Stomach smooth muscle (tissue), 2 donors: ENCODE measurements around the gene CDK5.
"Not testable (repeated sequence)": the region's sequence is repeated elsewhere in the genome, so short reads cannot be mapped to it uniquely, and the experiment has no call there.

ENCODE experiments used
- H3K27ac ChIP-seq: one replicate; pipeline ENCODE4 v1.7.0; 2013; ENCODE audit warnings: mild to moderate bottlenecking, low read length, inconsistent platforms
- H3K27me3 ChIP-seq, 2 donors: one replicate each; pipeline ENCODE4 v1.7.0; 2013; ENCODE audit warnings: low read length in 2 of 2; ENCODE audit not compliant: insufficient read depth in 2 of 2, control insufficient read depth in 1 of 2
- H3K36me3 ChIP-seq, 2 donors: one replicate each; pipeline ENCODE4 v1.7.0; 2013; ENCODE audit warnings: low read length in 2 of 2; ENCODE audit not compliant: control insufficient read depth in 2 of 2, insufficient read depth in 2 of 2
- H3K4me1 ChIP-seq: one replicate; pipeline ENCODE4 v1.7.0; 2013; ENCODE audit warnings: low read length; ENCODE audit not compliant: control insufficient read depth, insufficient read depth
- H3K4me3 ChIP-seq, 2 donors: one replicate each; pipeline ENCODE4 v1.7.0; 2013; ENCODE audit warnings: low read length in 2 of 2
- H3K9ac ChIP-seq, 2 donors: one replicate each; pipeline ENCODE4 v1.7.0; 2013; ENCODE audit warnings: low read length in 2 of 2, mild to moderate bottlenecking in 1 of 2
- H3K9me3 ChIP-seq, 2 donors: one replicate each; pipeline ENCODE4 v1.7.0; 2013; ENCODE audit warnings: low read length in 2 of 2; ENCODE audit not compliant: control insufficient read depth in 2 of 2
- donor health status: healthy.
- donor health status: Pancreatic carcinoma.

The CDK5 gene

GRCh38 chr7:151053096-151053495, 4.6 kb downstream of the CDK5 start:
- Histone ChIP-seq H3K36me3 (no peaks in the 10 kb centered on the region), H3K9ac (no peak overlapping the region), H3K9me3 (no peaks in the 10 kb centered on the region), H3K4me1 (peaks cover 17% of the 10 kb centered on the region), H3K4me3 (no peak overlapping the region), H3K27ac (no peak overlapping the region), H3K27me3 (no peaks in the 10 kb centered on the region)

GRCh38 chr7:151051108-151051507, 6.6 kb downstream of the CDK5 start:
- H3K27me3 ChIP-seq, result no peaks in the 10 kb centered on the region
- no peak overlapping the region for H3K9ac ChIP-seq
- no peaks in the 10 kb centered on the region for H3K9me3 ChIP-seq
- peaks cover 0 to 2% of the 10 kb centered on the region in 2 donors for H3K36me3 ChIP-seq
- H3K4me1 ChIP-seq, result peaks cover 9% of the 10 kb centered on the region
- H3K27ac ChIP-seq, result no peak overlapping the region
- H3K4me3 ChIP-seq, result peak overlapping the region in 1 of 2 donors; percentile 8

GRCh38 chr7:151048911-151049463, 8.7 kb downstream of the CDK5 start:
- Histone ChIP-seq H3K27ac (no peak overlapping the region), H3K36me3 (peaks cover 0 to 9% of the 10 kb centered on the region in 2 donors), H3K4me3 (no peak overlapping the region), H3K27me3 (no peaks in the 10 kb centered on the region), H3K9me3 (no peaks in the 10 kb centered on the region), H3K9ac (no peak overlapping the region), H3K4me1 (peaks cover 9% of the 10 kb centered on the region)

- Histone ChIP-seq H3K27me3 (no peaks in the 10 kb centered on the region), H3K9ac (no peak within 1 kb of the TSS), H3K9me3 (no peaks in the 10 kb centered on the region), H3K4me3 (no peak within 1 kb of the TSS), H3K4me1 (peaks cover 9% of the 10 kb centered on the region), H3K27ac (no peak within 1 kb of the TSS), H3K36me3 (peaks cover 0 to 9% of the 10 kb centered on the region in 2 donors)
Measured at GRCh38 chr7:151047976-151048815, 9.5 kb downstream of the CDK5 start, which contains the start of gene ASIC3. TSS of gene ASIC3 (plus strand) at chr7:151048531. CDS start at chr7:151048886, 355 bp downstream.

GRCh38 chr7:151046603-151047573, 10.8 kb downstream of the CDK5 start:
- peaks cover 9% of the 10 kb centered on the region for H3K4me1 ChIP-seq
- H3K9ac ChIP-seq, result no peak overlapping the region
- no peaks in the 10 kb centered on the region for H3K27me3 ChIP-seq
- no peak overlapping the region for H3K4me3 ChIP-seq
- H3K9me3 ChIP-seq, result no peaks in the 10 kb centered on the region
- H3K36me3 ChIP-seq, result peaks cover 8 to 15% of the 10 kb centered on the region in 2 donors
- no peak overlapping the region for H3K27ac ChIP-seq

GRCh38 chr7:151045967-151046366, 11.7 kb downstream of the CDK5 start:
- no peak overlapping the region for H3K27ac ChIP-seq
- H3K9ac ChIP-seq, result no peak overlapping the region
- H3K36me3 ChIP-seq, result peaks cover 11 to 21% of the 10 kb centered on the region in 2 donors
- no peaks in the 10 kb centered on the region for H3K9me3 ChIP-seq
- peaks cover 7% of the 10 kb centered on the region for H3K4me1 ChIP-seq
- H3K4me3 ChIP-seq, result no peak overlapping the region
- H3K27me3 ChIP-seq, result no peaks in the 10 kb centered on the region

- H3K36me3 ChIP-seq, result peaks cover 11 to 21% of the 10 kb centered on the region in 2 donors
- no peak overlapping the region for H3K27ac ChIP-seq
- H3K4me1 ChIP-seq, result peaks cover 4% of the 10 kb centered on the region
- no peaks in the 10 kb centered on the region for H3K9me3 ChIP-seq
- no peaks in the 10 kb centered on the region for H3K27me3 ChIP-seq
- no peak overlapping the region for H3K9ac ChIP-seq
- H3K4me3 ChIP-seq, result no peak overlapping the region
Measured at GRCh38 chr7:151045262-151045661, 12.4 kb downstream of the CDK5 start.

- H3K36me3 ChIP-seq, result peaks cover 11 to 22% of the 10 kb centered on the region in 2 donors
- H3K4me1 ChIP-seq, result peaks cover 10% of the 10 kb centered on the region
- H3K9me3 ChIP-seq, result no peaks in the 10 kb centered on the region
Measured at GRCh38 chr7:151043959-151044358, 13.7 kb downstream of the CDK5 start.

GRCh38 chr7:151043449-151043848, 14.2 kb downstream of the CDK5 start:
- H3K9ac ChIP-seq, H3K27ac ChIP-seq, H3K27me3 ChIP-seq, H3K4me3 ChIP-seq, H3K9me3 ChIP-seq: not testable (repeated sequence)
- Histone ChIP-seq H3K36me3 (peaks cover 11 to 22% of the 10 kb centered on the region in 2 donors), H3K4me1 (peaks cover 15% of the 10 kb centered on the region)

More at GRCh38 chr7:151043959-151044358, 13.7 kb downstream of the CDK5 start:
- Histone ChIP-seq H3K9ac (no peak overlapping the region), H3K27ac (no peak overlapping the region), H3K27me3 (no peaks in the 10 kb centered on the region), H3K4me3 (no peak overlapping the region)

GRCh38 chr7:151040616-151041375, 16.9 kb downstream of the CDK5 start:
- Histone ChIP-seq H3K36me3 (peaks cover 20 to 31% of the 10 kb centered on the region in 2 donors), H3K4me3 (no peak overlapping the region), H3K9ac (no peak overlapping the region), H3K27ac (no peak overlapping the region), H3K9me3 (no peaks in the 10 kb centered on the region), H3K27me3 (no peaks in the 10 kb centered on the region), H3K4me1 (peaks cover 10% of the 10 kb centered on the region)
